Measurements from ENCODE around the gene CFAP65. TPM values are rescaled to one million over a fixed set of nuclear protein-coding genes. Genes with fewer than 3 reads are reported as not detected.

Gene CFAP65
- total and polyA plus RNA-seq, 2 of the 13 experiments (the other 11 are each of a cell fraction or from before 2014, with no cell fraction given), result 0.05 TPM; not detected in 1

DNA sequence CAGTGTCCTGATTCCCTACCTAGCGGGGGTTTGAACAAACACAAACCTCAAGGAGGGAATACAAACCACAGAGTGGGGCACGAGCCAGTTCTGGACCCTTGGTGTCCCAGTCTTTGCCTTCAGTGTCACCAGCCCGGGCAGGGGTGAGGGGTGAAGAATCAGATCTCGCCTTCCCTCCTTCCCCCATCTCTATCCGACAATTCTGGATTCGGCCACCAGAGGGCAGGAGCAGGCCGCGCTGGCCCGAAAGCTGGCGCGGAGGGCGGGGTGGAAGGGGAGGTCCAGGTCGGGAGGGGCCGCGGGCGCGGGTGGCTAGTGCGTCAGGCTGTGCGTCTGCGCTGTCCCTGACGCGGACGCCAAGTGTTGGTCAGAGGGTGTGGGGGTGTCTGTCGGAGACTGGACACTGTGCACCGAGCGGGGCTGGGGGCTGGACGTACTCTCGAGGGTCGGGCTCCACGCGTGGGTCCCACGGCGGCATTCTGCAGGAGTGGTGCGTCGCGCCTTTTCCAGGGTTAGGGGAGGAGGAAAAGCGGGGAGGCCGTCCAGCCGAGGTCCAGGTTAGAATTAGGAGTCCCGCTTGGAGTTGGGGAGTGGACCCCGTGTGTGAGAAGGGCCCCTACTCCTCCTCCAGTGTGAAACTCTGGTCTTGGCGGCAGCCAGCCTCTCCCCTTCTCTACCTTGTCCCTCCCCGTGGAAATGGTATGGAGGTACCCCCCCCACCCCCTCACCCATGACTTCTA lies 45.2 kb downstream of the CFAP65 start (continued):
- peak; percentile 62 for TF ChIP-seq TEAD3 (CRISPR knock-in tag; optimal IDR thresholded peaks at IDR 0.05; ENCODE audit: borderline replicate concordance)
- TF ChIP-seq, protein P1, sequence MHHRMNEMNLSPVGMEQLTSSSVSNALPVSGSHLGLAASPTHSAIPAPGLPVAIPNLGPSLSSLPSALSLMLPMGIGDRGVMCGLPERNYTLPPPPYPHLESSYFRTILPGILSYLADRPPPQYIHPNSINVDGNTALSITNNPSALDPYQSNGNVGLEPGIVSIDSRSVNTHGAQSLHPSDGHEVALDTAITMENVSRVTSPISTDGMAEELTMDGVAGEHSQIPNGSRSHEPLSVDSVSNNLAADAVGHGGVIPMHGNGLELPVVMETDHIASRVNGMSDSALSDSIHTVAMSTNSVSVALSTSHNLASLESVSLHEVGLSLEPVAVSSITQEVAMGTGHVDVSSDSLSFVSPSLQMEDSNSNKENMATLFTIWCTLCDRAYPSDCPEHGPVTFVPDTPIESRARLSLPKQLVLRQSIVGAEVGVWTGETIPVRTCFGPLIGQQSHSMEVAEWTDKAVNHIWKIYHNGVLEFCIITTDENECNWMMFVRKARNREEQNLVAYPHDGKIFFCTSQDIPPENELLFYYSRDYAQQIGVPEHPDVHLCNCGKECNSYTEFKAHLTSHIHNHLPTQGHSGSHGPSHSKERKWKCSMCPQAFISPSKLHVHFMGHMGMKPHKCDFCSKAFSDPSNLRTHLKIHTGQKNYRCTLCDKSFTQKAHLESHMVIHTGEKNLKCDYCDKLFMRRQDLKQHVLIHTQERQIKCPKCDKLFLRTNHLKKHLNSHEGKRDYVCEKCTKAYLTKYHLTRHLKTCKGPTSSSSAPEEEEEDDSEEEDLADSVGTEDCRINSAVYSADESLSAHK (CRISPR knock-in tag; IDR thresholded peaks at IDR 0.05; ENCODE audit: borderline replicate concordance), result no peak
- peak; percentile 29; the same call in 1 of the 2 replicates for TF ChIP-seq SUZ12 (IDR thresholded peaks at IDR 0.05; ENCODE audit: low read depth, low read length)
- TF ChIP-seq KDM3A (CRISPR knock-in tag; IDR thresholded peaks at IDR 0.05; ENCODE audit: low read depth), result peak; percentile 64; the same call in 1 of the 2 replicates
- TF ChIP-seq EHMT2 (IDR thresholded peaks at IDR 0.05; ENCODE audit: borderline replicate concordance, low read depth, low read length), result no peak
- no peak for TF ChIP-seq FOXC1 (CRISPR knock-in tag; IDR thresholded peaks at IDR 0.05; ENCODE audit: borderline replicate concordance)
- 0 out of 2 replicates have a peak, but pooled peaks have one; percentile 21 for TF ChIP-seq YEATS2 (CRISPR knock-in tag; IDR thresholded peaks at IDR 0.05; ENCODE audit: borderline replicate concordance)
- peak in 1 of 2 experiments; percentile 81; a peak in 2 of 4 replicates for TF ChIP-seq KLF16 (CRISPR knock-in tag; IDR thresholded peaks at IDR 0.05)
- TF ChIP-seq, protein P2, sequence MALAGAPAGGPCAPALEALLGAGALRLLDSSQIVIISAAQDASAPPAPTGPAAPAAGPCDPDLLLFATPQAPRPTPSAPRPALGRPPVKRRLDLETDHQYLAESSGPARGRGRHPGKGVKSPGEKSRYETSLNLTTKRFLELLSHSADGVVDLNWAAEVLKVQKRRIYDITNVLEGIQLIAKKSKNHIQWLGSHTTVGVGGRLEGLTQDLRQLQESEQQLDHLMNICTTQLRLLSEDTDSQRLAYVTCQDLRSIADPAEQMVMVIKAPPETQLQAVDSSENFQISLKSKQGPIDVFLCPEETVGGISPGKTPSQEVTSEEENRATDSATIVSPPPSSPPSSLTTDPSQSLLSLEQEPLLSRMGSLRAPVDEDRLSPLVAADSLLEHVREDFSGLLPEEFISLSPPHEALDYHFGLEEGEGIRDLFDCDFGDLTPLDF (CRISPR knock-in tag; IDR thresholded peaks at IDR 0.05), result no peak
- TF ChIP-seq, protein P3, sequence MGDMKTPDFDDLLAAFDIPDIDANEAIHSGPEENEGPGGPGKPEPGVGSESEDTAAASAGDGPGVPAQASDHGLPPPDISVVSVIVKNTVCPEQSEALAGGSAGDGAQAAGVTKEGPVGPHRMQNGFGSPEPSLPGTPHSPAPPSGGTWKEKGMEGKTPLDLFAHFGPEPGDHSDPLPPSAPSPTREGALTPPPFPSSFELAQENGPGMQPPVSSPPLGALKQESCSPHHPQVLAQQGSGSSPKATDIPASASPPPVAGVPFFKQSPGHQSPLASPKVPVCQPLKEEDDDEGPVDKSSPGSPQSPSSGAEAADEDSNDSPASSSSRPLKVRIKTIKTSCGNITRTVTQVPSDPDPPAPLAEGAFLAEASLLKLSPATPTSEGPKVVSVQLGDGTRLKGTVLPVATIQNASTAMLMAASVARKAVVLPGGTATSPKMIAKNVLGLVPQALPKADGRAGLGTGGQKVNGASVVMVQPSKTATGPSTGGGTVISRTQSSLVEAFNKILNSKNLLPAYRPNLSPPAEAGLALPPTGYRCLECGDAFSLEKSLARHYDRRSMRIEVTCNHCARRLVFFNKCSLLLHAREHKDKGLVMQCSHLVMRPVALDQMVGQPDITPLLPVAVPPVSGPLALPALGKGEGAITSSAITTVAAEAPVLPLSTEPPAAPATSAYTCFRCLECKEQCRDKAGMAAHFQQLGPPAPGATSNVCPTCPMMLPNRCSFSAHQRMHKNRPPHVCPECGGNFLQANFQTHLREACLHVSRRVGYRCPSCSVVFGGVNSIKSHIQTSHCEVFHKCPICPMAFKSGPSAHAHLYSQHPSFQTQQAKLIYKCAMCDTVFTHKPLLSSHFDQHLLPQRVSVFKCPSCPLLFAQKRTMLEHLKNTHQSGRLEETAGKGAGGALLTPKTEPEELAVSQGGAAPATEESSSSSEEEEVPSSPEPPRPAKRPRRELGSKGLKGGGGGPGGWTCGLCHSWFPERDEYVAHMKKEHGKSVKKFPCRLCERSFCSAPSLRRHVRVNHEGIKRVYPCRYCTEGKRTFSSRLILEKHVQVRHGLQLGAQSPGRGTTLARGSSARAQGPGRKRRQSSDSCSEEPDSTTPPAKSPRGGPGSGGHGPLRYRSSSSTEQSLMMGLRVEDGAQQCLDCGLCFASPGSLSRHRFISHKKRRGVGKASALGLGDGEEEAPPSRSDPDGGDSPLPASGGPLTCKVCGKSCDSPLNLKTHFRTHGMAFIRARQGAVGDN (CRISPR knock-in tag; IDR thresholded peaks at IDR 0.05), result peak; percentile 71
- no peak for TF ChIP-seq ZNF180 (CRISPR knock-in tag; IDR thresholded peaks at IDR 0.05; ENCODE audit: borderline replicate concordance, low read depth)
- peak; percentile 41; the same call in 1 of the 2 replicates for TF ChIP-seq ZMYM4 (CRISPR knock-in tag; IDR thresholded peaks at IDR 0.05)
- TF ChIP-seq, protein P4, sequence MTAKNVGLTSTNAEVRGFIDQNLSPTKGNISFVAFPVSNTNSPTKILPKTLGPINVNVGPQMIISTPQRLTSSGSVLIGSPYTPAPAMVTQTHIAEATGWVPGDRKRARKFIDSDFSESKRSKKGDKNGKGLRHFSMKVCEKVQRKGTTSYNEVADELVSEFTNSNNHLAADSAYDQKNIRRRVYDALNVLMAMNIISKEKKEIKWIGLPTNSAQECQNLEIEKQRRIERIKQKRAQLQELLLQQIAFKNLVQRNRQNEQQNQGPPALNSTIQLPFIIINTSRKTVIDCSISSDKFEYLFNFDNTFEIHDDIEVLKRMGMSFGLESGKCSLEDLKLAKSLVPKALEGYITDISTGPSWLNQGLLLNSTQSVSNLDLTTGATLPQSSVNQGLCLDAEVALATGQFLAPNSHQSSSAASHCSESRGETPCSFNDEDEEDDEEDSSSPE (CRISPR knock-in tag; IDR thresholded peaks at IDR 0.05), result peak; percentile 52; the same call in 1 of the 2 replicates
- no peak for TF ChIP-seq SNAI1 (CRISPR knock-in tag; IDR thresholded peaks at IDR 0.05; ENCODE audit: borderline replicate concordance)
- TF ChIP-seq ZNF225 (CRISPR knock-in tag; IDR thresholded peaks at IDR 0.05), result 0 out of 2 replicates have a peak, but pooled peaks have one; percentile 53
- TF ChIP-seq, protein P5, sequence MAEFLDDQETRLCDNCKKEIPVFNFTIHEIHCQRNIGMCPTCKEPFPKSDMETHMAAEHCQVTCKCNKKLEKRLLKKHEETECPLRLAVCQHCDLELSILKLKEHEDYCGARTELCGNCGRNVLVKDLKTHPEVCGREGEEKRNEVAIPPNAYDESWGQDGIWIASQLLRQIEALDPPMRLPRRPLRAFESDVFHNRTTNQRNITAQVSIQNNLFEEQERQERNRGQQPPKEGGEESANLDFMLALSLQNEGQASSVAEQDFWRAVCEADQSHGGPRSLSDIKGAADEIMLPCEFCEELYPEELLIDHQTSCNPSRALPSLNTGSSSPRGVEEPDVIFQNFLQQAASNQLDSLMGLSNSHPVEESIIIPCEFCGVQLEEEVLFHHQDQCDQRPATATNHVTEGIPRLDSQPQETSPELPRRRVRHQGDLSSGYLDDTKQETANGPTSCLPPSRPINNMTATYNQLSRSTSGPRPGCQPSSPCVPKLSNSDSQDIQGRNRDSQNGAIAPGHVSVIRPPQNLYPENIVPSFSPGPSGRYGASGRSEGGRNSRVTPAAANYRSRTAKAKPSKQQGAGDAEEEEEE (CRISPR knock-in tag; IDR thresholded peaks at IDR 0.05; ENCODE audit: borderline replicate concordance), result no peak
- peak; percentile 31 for TF ChIP-seq HNRNPLL (IDR thresholded peaks at IDR 0.05; ENCODE audit: low read depth, low read length, poor library complexity, severe bottlenecking)

Measured in HepG2 (cell line).